ENCODE measurements around the gene GRIN3A. TPM values are rescaled to one million over a fixed set of nuclear protein-coding genes. Genes with fewer than 3 reads are reported as not detected.

The GRIN3A gene
- total RNA-seq, 2 donors from 2014 or later = 0.80 to 1.5 TPM

DNA sequence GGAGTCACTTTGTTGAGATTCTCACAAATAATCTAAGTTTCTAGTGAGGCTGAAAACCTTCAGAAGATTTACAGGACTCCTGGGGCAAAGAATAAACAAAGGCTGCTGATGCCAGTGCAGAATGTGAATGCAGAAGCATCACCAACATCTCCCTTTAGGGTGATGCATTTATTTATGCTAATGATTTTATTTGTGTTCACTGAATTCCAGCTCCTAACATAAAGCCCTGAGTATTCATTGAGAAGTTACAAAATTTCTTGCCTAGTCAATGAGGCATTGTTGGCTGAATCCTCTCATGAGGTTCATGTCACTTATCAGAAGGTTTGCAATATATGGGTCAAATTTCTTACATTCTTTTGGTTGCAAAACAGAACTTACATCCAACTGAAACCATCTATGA lies 70.0 kb downstream of the GRIN3A start:
- no peak overlapping the region for H3K27ac ChIP-seq
- intact Hi-C loops (cut with DNase I) = no loop called here
- TF ChIP-seq CTCF (IDR thresholded peaks at IDR 0.05) (no peak), POLR2A (IDR thresholded peaks at IDR 0.05) (no peak), POLR2AphosphoS5 (IDR thresholded peaks at IDR 0.05) (no peak)
- H3K4me3 ChIP-seq = no peak overlapping the region
- no peaks in the 10 kb centered on the region for H3K4me1 ChIP-seq (replicated peaks)
- H3K27me3 ChIP-seq (replicated peaks; ENCODE audit: insufficient read depth) = no peaks in the 10 kb centered on the region
- H3K9me3 ChIP-seq = no peaks in the 10 kb centered on the region
- H3K36me3 ChIP-seq = no peaks in the 10 kb centered on the region
- no peak for DNase-seq (ENCODE audit: low spot score)

DNA sequence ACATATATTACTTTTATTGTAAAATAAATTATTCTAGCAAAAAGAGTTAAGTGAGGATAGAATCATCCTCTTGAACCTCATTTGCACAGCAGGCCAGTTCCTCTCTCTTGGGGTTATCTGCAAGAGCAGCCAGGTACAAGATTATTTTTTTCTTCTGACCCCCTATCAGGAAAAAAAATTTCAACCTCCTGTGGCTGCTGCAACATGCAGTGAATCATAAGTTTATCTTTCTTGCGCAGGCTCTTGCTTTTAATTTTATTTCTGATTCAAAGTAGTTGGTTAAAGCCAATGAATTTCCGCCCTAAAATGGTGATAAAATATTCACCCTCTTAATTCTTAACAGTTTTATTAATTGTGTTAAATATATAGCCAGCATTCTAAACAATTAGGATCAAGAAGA lies 74.0 kb downstream of the GRIN3A start:
- no peaks in the 10 kb centered on the region for H3K4me1 ChIP-seq (replicated peaks)
- intact Hi-C loops (cut with DNase I) = no loop called here
- WGBS = 85% methylated on average over 2 of the region's 2 CpGs
- no peaks in the 10 kb centered on the region for H3K9me3 ChIP-seq
- H3K4me3 ChIP-seq = no peak overlapping the region
- TF ChIP-seq POLR2A (IDR thresholded peaks at IDR 0.05) = no peak
- H3K27ac ChIP-seq = no peak overlapping the region
- H3K27me3 ChIP-seq (replicated peaks; ENCODE audit: insufficient read depth) = no peaks in the 10 kb centered on the region
- DNase-seq (ENCODE audit: low spot score) = no peak
- H3K36me3 ChIP-seq = no peaks in the 10 kb centered on the region

- H3K36me3 ChIP-seq = no peaks in the 10 kb centered on the region
- WGBS = 29% methylated on average over 2 of the region's 2 CpGs
- no peak overlapping the region for H3K27ac ChIP-seq
- intact Hi-C loops (cut with DNase I) = no loop called here
- TF ChIP-seq CTCF (IDR thresholded peaks at IDR 0.05) (no peak), POLR2A (IDR thresholded peaks at IDR 0.05) (no peak)
- H3K4me1 ChIP-seq (replicated peaks) = no peaks in the 10 kb centered on the region
- H3K4me3 ChIP-seq = no peak overlapping the region
- DNase-seq (ENCODE audit: low spot score) = no peak
- H3K27me3 ChIP-seq (replicated peaks; ENCODE audit: insufficient read depth) = no peaks in the 10 kb centered on the region
- H3K9me3 ChIP-seq = no peaks in the 10 kb centered on the region
Observed at GRCh38 chr9:101652601-101653175, 85.8 kb downstream of the GRIN3A start.

GRCh38 chr9:101650142-101650541 lies 88.3 kb downstream of the GRIN3A start:
- H3K4me3 ChIP-seq = no peak overlapping the region
- H3K9me3 ChIP-seq = no peaks in the 10 kb centered on the region
- H3K27me3 ChIP-seq (replicated peaks; ENCODE audit: insufficient read depth) = no peaks in the 10 kb centered on the region
- DNase-seq (ENCODE audit: low spot score) = no peak
- H3K36me3 ChIP-seq = no peaks in the 10 kb centered on the region
- no peak overlapping the region for H3K27ac ChIP-seq
- TF ChIP-seq POLR2AphosphoS5 (IDR thresholded peaks at IDR 0.05) (no peak), CTCF (IDR thresholded peaks at IDR 0.05) (no peak), POLR2A (IDR thresholded peaks at IDR 0.05) (no peak)
- intact Hi-C loops (cut with DNase I) = no loop called here
- no peaks in the 10 kb centered on the region for H3K4me1 ChIP-seq (replicated peaks)
- 82% methylated on average over 1 of the region's 1 CpG for WGBS

DNA sequence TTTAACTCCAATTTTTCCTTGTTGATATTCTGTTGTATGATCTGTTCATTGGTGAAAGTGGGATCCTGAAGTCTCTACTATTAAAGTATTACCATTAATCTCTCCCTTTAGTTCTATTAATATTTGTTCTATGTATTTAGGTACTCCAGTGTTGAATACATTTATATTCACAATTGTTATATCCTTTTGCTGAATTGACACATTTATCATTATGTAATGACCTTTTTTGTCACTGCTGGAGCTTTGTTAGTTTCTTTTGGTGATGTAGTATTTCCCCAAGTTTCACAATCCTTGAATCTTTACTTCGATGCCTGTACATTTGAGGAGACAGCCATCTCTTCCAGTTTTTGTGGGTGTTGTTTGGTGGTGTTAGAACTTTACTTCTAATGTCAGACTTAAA lies 90.0 kb downstream of the GRIN3A start:
- no peaks in the 10 kb centered on the region for H3K27me3 ChIP-seq (replicated peaks; ENCODE audit: insufficient read depth)
- intact Hi-C loops (cut with DNase I) = no loop called here
- H3K27ac ChIP-seq = no peak overlapping the region
- H3K4me3 ChIP-seq = no peak overlapping the region
- TF ChIP-seq CTCF (IDR thresholded peaks at IDR 0.05) = no peak
- TF ChIP-seq POLR2AphosphoS5 (IDR thresholded peaks at IDR 0.05) = no peak
- TF ChIP-seq POLR2A (IDR thresholded peaks at IDR 0.05) = no peak
- H3K36me3 ChIP-seq = no peaks in the 10 kb centered on the region
- WGBS = 97% methylated on average over 1 of the region's 1 CpG
- DNase-seq (ENCODE audit: low spot score) = no peak
- no peaks in the 10 kb centered on the region for H3K4me1 ChIP-seq (replicated peaks)
- H3K9me3 ChIP-seq = no peaks in the 10 kb centered on the region
